Inferior parietal cortex (tissue), 1 donor: ENCODE data around the gene SCAPER.

ENCODE experiments used
- DNase-seq: peaks from one replicate; pipeline ENCODE4 v3.0.0-alpha.2; 2016; ENCODE audit errors: extremely low spot score

The SCAPER gene

DNA sequence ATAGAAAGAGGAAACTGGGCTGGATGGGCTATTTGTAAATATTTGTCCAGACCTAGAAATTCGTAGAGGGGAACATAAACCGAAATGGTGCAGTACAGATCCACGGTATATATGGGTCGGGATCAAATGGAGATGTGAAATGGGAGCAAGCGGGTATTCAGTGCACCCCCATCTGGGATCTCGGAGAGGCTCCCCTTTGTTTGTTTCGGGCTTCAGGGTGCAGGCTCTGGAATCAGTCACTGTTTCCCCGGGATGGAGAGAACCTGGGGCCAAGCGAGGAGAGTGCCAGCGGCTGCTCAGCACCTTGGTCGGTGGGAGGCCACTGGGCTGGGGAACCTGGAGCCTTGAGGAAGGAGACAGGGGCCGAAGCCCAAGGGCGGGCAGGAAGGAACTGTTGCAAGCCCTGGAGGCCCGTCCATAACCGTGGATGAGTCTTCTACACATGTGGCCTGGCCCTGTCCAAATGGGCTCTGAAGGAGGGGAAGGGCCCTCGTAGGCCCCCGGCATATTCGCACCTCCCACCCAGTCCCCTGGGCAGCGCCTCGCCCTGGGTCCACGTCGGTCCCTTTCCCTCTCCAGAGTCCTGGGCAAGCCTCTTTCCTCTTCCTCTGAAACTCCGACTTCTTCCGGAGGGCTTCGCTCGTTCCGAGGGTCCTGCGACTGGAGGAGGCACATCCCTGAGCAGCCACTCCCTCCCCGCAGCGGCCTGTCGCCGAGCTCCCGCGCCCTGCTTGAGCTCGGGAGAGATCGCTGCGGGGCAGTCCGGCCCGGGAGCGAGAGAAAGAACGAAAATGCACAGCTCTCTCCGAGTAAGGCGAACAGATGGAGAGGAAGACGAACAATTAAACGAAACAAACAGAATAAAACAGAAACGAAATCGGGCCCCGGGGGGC, 565.6 kb downstream of the SCAPER start:
- no peak for DNase-seq

DNA sequence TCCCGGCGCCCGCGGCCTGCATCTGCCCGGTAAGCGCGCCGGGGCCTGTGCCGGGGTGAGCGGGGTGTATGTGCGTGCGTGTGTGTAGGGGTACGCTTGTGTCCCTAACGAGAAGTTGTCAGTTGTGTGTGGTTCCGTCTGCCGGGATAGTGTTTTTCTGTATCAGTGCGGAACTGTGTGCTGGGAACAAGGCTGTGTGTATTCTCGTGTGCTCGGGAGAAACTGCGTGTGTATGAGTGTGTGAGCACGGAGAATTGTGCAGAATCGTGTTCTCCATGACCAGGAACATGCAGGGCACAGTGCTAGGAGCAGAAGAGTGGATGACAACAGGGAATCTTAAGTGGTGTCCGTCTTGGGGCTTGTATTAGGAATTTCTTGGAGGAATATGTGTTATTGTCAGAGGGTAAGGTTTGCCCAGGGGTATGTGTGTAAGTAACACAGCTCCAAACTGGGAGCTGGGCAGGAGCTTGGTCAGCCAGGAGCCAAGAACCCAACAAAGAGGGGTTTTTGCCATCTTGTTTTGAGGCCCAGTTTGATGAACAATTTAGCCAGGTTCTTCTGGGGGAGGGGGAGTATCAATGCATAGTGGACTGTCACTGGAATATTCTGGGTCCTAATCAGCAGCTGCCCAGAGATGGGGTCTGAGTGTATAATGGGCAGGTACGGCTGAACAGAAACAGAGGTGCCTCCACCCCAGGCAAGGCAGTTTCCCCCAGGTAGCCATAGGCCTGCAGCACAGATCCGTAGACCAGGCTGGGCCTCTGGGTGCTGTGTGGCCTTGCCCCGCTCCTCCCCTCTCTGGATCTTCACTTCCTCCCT, 566.4 kb downstream of the SCAPER start:
- no peak for DNase-seq

DNA sequence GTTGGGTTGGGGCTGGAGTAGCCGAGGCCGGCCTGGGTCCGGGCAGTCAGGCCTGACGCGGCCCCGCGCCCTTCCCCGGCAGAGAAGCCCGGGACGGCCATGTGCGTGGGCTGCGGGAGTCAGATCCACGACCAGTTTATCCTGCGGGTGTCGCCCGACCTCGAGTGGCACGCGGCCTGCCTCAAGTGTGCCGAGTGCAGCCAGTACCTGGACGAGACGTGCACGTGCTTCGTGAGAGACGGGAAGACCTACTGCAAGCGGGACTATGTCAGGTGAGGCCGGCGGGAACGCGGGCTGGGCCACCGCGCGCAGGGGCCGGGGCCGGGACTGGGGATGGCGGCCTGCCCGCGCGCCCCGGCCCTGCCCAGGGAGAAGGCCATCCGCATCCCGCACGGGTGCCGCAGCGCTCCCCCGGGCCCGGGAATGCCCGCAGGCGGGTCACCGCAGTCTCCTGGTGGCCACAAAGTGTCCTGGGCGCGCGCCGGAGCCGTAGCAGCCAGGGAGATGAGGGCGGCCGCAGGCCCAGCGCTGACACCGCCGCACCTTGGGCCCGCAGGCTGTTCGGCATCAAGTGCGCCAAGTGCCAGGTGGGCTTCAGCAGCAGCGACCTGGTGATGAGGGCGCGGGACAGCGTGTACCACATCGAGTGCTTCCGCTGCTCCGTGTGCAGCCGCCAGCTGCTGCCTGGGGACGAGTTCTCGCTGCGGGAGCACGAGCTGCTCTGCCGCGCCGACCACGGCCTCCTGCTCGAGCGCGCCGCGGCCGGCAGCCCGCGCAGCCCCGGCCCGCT, 567.2 kb downstream of the SCAPER start:
- no peak for DNase-seq

DNA sequence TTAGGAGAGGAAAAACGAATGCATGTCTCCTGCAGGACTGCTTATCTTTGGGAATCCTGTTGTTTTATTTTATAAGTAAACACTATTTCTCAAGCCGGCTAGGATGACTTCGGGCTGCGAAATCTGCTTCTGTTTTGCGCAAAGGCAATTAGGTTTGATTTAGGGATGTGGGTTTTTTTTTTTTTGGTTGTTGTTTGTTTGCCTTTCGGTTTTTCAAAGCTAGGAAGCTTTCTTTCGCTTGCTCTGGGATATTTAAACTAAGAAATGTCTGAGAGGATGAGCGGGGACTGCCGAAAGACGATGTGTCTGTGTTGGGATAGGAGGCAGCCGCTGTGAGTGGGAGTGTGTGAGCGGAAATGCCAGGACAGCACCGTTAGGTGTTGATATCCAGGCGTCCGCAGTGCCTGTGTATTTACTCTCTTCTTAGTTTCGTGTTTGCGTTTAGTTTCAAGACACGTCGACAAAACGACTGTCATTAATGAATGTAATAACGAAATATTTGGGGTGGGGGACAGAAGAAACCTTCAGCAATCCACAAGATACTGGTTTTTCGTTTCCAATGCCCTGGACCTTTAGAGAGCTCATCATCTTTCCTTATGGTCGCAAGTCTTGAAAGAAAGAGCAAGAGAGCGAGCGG, 568.0 kb downstream of the SCAPER start:
- DNase-seq = no peak

DNA sequence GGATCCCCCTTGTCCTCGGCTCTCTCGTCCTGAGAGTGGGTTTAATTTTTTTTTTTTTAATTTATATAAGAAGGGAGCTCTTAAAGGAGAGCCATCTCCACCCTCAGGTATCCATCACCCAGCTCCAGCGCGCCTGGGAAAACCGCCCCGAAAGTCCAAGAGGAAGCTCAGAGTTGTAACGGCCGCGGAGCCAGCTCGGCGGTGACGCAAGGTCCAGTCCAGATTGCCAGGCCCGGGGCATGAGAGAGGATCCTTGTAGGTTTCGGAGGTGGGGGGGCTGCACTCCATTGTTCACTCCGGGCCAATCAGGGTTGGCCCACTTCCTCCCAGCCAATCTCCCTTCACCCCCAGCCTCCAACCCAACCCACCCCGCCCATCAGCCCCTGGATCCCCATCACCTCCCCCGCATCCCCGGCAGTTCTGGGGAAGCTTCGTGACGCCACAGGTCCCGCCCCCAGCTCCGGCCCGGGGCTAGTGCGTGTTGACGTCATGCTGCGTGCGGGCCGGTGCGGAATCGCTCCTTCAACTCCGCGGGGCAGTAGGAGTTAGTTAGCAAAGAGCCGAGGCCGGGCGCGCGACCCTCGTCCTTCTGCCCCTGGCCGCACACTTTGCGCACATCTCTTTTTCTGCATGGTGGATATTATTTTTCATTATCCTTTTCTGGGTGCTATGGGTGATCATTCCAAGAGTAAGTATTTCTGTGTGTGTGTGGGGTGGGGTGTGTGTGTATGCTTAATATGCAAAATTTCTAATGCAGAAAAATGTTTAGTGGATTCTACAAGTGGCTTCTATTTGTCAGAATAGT, 568.7 kb downstream of the SCAPER start, which contains the start of gene ISL2:
Gene ISL2, plus strand, starts transcription at position 520 of the 805 bp plus-strand sequence. Its CDS starts 111 bp downstream, at position 631.
- peak; percentile 57 for DNase-seq

DNA sequence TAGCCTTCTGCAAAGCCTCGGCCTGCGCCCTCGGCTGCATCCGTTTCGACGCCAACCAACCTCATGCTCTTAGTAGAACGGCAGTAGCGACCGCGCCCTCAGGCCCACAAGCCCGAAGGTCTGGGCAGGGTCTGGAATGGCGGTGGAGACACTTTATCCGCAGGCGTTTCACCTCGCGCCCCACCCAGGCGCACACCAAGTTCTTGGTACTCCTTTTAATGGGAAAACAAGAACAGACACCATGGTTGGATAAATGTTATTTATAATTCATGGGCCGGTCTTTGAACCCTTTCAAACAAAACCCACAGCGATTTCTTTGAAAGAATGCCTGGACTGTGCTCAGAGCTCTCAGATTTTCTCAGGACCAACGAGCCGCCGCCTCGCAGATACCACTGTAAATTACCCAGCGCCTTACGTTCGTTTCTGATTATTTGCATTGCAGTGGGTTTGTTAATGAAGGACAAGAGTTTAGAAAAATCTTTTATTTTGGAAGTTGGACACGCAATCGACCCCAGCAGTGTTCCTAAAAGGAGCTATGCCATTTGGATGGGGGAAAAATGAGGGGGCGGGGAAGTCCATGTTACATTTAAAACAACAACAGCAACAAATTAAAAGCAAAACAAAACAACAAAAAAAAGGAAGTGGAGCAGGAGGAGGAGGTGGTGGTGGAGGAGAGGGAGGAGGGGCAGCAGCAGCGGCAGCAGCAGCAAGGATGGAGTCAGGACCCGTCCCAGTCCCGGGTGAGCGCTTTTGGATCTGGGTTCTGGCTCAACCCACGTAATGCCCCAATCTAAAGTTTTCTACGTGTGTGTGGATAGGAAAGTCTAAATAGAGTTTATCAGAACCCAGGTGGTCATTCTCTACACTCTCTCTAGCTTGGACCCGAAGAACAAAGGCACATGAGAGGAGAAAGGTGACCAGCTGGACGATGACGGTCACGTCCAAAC, 569.6 kb downstream of the SCAPER start:
- DNase-seq = no peak

DNA sequence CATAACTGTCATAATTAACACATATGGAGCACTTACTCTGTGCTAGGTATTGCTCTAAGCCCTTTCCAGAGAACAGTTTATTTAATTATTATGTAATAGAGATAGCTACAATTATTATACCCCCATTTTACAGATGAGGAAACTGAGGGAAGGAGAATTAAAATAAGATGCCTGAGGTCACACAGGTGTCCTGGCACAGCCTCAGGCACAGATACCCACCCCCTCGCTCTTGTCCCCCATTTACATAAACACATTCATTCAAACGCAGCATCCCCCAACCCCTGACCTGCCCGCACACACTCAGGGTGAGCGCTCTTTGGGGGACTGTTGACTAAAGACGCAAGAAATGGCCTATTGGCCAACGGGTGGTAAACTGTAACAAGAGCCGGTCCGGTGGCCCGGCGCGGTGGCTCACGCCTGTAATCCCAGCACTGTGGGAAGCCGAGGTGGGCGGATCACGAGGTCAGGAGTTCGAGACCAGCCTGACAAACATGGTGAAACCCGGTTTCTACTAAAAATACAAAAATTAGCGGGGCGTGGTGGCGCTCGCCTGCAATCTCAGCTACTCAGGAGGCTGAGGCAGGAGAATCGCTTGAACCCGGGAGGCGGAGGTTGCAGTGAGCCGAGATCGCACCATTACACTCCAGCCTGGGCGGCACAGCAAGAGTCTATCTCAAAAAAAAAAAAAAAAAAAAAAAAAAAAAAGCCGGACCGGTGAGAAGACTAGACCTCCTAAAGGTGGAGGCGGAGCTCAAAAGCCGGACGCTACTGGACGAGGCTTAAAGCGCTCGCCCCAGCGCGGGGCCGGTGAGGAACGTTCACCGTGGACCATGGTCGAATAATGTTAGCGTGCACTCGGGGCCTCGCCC, 570.5 kb downstream of the SCAPER start:
- no peak for DNase-seq

DNA sequence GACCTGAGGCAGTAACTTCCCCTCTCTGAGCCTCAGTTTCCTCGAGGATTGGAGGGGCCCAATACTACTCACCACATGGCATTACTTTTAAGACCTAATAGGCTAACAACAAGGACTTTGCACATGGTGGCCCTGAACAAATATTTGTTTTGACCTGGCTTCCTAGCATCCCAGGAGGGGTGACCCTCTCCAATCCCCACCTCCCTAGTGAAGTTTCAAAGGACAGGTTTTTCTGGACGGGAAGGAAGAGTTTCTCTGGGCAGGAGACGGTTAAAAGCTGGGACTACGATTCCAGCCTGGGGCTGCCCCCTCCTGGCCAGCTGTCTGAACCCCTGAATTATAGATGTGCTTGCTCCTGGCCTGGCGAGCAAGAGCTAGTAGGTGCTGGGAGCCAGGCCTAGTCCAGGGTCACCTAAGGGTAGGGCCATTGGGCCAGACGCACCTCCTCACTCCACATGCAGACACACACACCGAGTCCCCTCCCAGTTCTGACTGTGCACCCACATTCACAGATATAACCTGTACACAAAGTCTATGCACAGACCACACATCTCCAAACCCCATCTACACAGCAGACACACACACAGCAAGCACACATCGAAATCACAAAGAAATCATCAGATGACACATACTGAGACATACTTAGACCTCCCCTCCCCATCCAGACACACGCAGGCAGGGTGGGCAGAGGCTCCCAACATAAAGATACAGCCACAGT, 571.3 kb downstream of the SCAPER start:
- DNase-seq = no peak

DNA sequence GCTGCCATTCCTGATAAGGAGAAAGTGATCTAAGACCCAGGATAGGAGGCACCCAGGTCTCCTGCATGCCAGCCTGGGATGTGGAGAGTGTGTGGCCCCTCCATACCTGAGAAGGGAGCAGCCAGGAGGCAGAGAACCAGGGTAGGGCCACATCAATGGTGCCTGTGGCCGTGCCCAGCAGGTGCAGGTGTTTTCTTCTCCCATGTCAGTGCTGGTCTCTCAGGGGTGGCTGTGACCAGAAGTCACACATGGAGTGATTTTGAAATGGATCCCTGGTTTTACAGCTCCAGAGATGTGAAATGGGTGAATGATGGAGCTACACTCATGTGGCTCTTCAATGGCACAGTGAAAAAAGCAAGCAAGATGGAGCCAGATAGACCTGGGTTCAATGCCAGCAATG, 571.8 kb downstream of the SCAPER start:
- DNase-seq = no peak

DNA sequence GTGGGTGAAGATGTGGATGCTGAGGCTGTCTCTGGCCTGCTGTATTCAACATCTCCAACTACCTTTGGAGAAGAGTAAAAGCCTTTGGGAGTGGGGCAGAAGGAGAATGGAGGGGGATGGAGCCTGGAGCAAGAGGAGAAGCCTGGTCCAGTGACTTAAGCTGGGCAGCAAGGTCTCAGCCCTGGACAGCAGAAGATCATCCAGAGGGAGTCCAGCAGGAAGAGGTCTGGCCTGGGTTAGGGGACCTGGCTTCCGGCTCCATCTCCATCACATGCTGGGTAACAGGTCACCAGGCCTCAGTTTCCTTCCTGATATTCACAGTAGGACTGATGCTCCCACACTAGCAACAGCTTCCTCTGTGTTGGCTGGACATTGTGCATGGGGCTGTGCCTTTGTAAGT, 572.3 kb downstream of the SCAPER start:
- DNase-seq = no peak

DNA sequence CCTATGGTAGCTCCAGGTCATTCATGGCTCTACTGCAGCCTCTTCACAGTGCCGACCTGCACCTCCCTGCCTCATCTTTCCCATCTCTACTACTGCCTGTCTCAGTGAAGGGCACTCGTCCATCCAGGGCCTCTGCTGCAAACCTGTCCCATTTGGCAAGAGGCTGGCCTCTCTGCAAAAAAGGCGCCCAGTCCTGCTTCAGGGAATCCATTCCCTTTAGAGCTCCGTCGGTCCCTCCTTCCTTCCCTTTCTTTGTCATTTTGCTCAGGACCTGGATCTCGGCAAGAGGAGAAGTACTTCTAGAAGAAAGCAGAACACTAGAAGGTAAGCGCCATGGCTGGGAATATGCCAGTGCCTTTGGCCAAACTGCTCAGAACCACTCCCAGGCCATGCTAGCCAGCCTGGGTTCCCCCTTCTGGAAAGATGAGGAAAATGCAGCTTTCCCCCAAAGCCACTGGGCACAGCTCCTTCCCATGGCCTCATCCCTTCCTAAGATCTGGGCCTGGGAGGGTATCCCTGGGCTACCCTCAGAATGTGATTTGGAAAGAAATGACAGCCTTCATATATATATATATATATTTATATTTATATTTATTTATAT, 575.0 kb downstream of the SCAPER start:
- DNase-seq = peak; percentile 33

DNA sequence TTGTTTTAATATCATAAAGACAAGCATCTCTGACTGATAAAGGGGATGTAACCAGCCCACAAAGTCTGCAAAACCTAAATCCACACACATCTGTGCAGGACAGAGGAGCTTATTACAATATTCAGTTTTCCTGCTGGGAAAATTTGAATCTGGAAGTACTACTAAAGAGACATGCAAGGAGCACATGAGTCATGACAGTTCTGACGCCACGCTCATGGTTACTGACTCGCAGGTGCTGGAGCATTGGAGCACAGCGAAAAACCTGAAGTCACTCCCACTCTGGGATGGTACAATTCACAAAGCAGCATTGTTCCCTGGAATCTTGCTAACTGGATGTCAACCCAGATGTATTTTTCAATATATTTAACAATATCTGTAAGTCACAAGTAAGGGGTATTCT, 576.2 kb downstream of the SCAPER start:
- no peak for DNase-seq

DNA sequence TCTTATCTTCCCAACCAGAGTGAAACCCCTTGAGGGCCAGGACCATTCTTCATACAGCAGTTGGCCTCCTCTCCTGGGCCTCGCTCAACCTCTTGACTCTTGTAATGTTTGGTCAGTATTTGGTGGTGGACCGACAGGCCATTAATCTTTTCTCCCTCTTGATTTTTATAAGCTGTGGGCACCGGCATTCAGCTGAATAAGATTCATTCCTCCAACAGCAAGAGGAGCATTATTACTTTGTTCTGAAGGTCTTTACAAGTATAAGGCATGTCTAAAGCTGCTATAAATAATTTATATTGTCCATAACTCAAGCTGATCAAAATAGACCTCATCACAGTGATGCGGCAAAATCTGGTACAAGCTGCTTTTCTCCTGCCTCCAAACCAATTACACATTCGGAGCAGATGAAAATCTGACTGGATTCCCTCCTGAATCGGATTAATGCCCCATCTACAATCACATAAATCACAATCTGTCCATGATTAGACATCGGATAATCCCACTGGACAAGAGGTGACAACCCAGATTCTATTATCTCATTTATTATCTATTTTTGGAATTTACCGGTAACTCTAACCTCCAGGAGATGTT, 576.9 kb downstream of the SCAPER start:
- DNase-seq = no peak

DNA sequence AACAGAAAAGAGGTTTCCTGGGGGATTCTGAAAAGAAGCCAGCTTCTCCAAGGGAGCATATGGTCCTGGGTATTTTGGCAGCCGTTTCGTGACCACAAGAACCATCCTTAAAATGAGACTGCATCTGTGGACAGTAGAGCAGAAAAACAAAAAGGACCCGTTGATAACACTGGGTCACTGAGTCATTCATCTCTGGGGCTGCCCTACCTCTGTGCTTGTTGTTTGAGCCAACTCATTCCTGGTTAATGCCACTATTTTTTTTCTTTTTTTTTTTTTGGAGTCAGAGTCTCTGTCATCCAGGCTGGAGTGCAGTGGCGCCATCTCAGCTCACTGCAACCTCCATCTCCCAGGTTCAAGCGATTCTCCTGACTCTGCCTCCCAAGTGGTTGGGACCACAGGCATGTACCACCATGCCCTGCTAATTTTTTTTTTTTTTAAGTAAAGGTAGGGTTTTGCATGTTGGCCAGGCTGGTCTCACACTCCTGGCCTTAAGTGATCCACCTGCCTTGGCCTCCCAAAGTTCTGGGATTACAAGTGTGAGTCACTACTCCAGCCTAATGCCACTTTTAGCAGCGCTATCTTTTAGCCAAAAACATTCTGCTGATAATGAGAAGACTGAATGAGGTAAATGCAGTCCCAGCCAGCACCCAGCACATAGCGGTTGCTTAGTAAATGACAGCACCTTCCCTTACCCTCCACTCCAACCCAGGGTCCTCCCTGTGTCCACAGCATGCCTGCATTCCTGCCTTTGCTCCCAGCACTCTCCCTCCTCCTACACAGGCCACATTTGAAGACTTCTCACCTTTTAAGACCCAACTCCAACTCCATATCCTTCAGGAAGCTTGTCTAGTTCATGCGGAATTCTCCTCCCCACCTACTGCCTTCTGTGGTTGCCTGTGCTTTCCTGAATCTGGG, 577.7 kb downstream of the SCAPER start:
- no peak for DNase-seq

DNA sequence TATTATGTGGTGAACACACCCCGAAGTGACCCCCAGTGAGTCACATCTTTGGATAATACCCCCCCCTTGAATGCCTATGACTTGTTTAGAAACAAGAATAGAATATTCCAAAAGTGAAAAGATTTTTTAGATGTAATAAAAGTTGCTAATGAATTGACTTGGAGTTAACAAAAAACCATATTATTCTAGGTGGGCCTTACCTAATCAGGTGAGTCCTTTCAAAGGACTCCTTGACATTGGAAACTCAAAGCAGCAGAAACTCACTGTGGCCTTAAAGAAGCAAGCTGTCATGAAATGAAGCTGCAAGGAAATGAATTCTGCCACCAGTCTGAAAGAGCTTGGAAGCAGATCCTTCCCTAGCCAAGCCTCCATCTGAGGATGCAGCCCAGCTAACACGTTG, 579.4 kb downstream of the SCAPER start:
- DNase-seq = no peak

DNA sequence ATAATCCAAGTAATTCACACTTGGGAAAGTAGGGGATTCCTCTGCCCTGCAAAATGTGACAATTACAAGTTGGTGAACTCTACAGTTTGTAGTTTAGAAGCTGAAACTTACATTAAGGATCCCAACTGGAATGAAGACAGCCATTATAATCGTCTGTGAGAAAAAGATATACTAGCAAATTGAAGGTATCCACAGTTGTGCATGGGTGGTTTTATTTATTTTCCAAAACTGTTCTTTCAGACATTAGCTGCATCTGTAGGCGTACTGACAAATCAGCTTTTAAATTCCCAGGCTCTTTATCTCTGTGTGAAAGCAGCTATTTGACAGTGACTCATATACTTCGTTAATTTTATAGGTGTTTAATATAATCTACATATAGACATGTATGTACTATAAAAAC, 581.1 kb downstream of the SCAPER start:
- no peak for DNase-seq
